HCT116 (cell line): ENCODE measurements around the gene ZNF804B. TPM values are rescaled to one million over a fixed set of nuclear protein-coding genes. Genes with fewer than 3 reads are reported as not detected.

ENCODE experiments used
- ATAC-seq: fragments of 200-7000 bp; cut with Tn5 transposase; 2 replicates; pipeline ENCODE4 v1.9.1; 2020; ENCODE audit warnings: mild to moderate bottlenecking, moderate library complexity
- BruUV-seq: library from RNA; stranded (reverse); fragments of 400-500 nt; replicated peaks from 2 replicates; lab custom pipeline; 2021; lab: Mats Ljungman, UMichigan
- CTCF ChIA-PET: fragments of 300-600 bp; sonication (Branson Sonifier 250); formaldehyde crosslinking; loops from one replicate; lab custom pipeline; 2021; ENCODE audit warnings: antibody characterized with exemption; lab: Charles Lee
- POLR2A ChIA-PET: fragments of 300-600, 350-600 bp; sonication (Branson Sonifier 250); formaldehyde crosslinking; loops from one replicate; lab custom pipeline; 2021; ENCODE audit warnings: antibody characterized with exemption; lab: Charles Lee
- RAD21 ChIA-PET, 2 experiments: fragments of 300-600 bp; sonication (Branson Sonifier 250); formaldehyde crosslinking; loops; one replicate each; lab custom pipeline; 2023; ENCODE audit warnings: low total read pairs in 2 of 2; ENCODE audit not compliant: uncharacterized antibody in 2 of 2, unreplicated experiment in 2 of 2, low non-redundant PET in 1 of 2; lab: Charles Lee
- DNase-seq: peaks from one replicate; pipeline ENCODE4 v3.0.0-alpha.2; 2010; ENCODE audit warnings: low read depth, low spot score
- H2AFZ ChIP-seq: fragments of 200-600 bp; shearing (Covaris generic), sonication (generic); 2 replicates; pipeline ENCODE4 v1.6.1; 2017; ENCODE audit warnings: low read depth, mixed run types, mixed read lengths, antibody characterized with exemption, low read length; ENCODE audit not compliant: poor library complexity, severe bottlenecking
- H3K27ac ChIP-seq: 2 replicates; pipeline ENCODE4 v1.5.1; 2012; ENCODE audit warnings: low read depth, low read length
- H3K27me3 ChIP-seq: fragments of 200-600 bp; sonication (generic); 2 replicates; pipeline ENCODE4 v1.6.1; 2016; ENCODE audit warnings: mixed run types, low read length, mixed read lengths; ENCODE audit not compliant: insufficient read depth
- H3K36me3 ChIP-seq, 2 experiments: fragments of 200-500 bp in 1 of 2; fragments of 200-600 bp in 1 of 2; sonication (Bioruptor generic) in 1 of 2; sonication (generic) in 1 of 2; 2 replicates each; pipeline versions ENCODE4 v1.5.1 to v1.6.1; 2014 to 2016; ENCODE audit warnings: low read length in 2 of 2, inconsistent platforms in 1 of 2, mixed read lengths in 1 of 2, mixed run types in 1 of 2; ENCODE audit not compliant: insufficient read depth in 2 of 2, control insufficient read depth in 1 of 2
- H3K4me1 ChIP-seq, 2 experiments: fragments of 200-600 bp in 1 of 2; sonication (generic) in 1 of 2; 2 replicates each; pipeline versions ENCODE4 v1.5.1 to v1.6.1; 2012 to 2017; ENCODE audit warnings: low read length in 2 of 2, inconsistent platforms in 1 of 2, mild to moderate bottlenecking in 1 of 2, mixed read lengths in 1 of 2, mixed run types in 1 of 2, moderate library complexity in 1 of 2; ENCODE audit not compliant: insufficient read depth in 2 of 2, control insufficient read depth in 1 of 2
- H3K4me2 ChIP-seq: fragments of 200-600 bp; sonication (generic); 2 replicates; pipeline ENCODE4 v1.6.1; 2017; ENCODE audit warnings: mixed run types, low read length, mixed read lengths
- H3K4me3 ChIP-seq, 2 experiments: fragments of 200-600 bp in 1 of 2; sonication (generic) in 1 of 2; replicated peaks in 1 of 2; 2 replicates each; pipeline ENCODE4 v1.5.1; 2011 to 2016; ENCODE audit warnings: low read length in 2 of 2, control low read depth in 1 of 2, low read depth in 1 of 2, mild to moderate bottlenecking in 1 of 2, mixed read lengths in 1 of 2, mixed run types in 1 of 2
- H3K79me2 ChIP-seq: fragments of 200-600 bp; sonication (generic); 2 replicates; pipeline ENCODE4 v1.6.1; 2017; ENCODE audit warnings: mild to moderate bottlenecking, mixed run types, low read length, moderate library complexity, mixed read lengths; ENCODE audit not compliant: insufficient read depth
- H3K9ac ChIP-seq: fragments of 200-600 bp; sonication (generic); 2 replicates; pipeline ENCODE4 v1.6.1; 2016; ENCODE audit warnings: low read length, mixed read lengths
- H3K9me2 ChIP-seq: fragments of 200-600 bp; sonication (generic), shearing (Covaris generic); 2 replicates; pipeline ENCODE4 v1.6.1; 2017; ENCODE audit warnings: mixed run types, mild to moderate bottlenecking, moderate library complexity; ENCODE audit not compliant: insufficient read depth
- H3K9me3 ChIP-seq, 2 experiments: fragments of 200-500 bp in 1 of 2; fragments of 200-600 bp in 1 of 2; sonication (Bioruptor generic) in 1 of 2; sonication (generic) in 1 of 2; 2 replicates each; pipeline ENCODE4 v1.6.1; 2014 to 2017; ENCODE audit warnings: low read length in 2 of 2, mixed read lengths in 2 of 2, inconsistent platforms in 1 of 2, low read depth in 1 of 2, mild to moderate bottlenecking in 1 of 2, mixed run types in 1 of 2, moderate library complexity in 1 of 2; ENCODE audit not compliant: control insufficient read depth in 1 of 2, insufficient read depth in 1 of 2
- H4K20me1 ChIP-seq: fragments of 200-600 bp; sonication (generic), shearing (Covaris generic); 2 replicates; pipeline ENCODE4 v1.6.1; 2017; ENCODE audit warnings: mixed run types, mild to moderate bottlenecking, moderate library complexity; ENCODE audit not compliant: insufficient read depth
- ATF3 ChIP-seq: IDR thresholded peaks from 2 replicates; pipeline ENCODE4 v1.6.1; 2012
- CTCF ChIP-seq, 3 experiments: fragments of 200-600 bp in 1 of 3; sonication (generic) in 1 of 3; IDR thresholded peaks in 2 of 3; conservative IDR thresholded peaks in 1 of 3; 2 replicates each; pipeline ENCODE4 v1.5.1; 2012 to 2017; ENCODE audit warnings: low read depth in 2 of 3, low read length in 2 of 3, antibody characterized with exemption in 1 of 3, borderline replicate concordance in 1 of 3, control low read depth in 1 of 3, mild to moderate bottlenecking in 1 of 3, mixed read lengths in 1 of 3, mixed run types in 1 of 3, moderate library complexity in 1 of 3; ENCODE audit not compliant: insufficient read depth in 1 of 3
- EZH2 ChIP-seq: fragments of 200-600 bp; sonication (generic); IDR thresholded peaks from 2 replicates; pipeline ENCODE4 v1.6.1; 2017; ENCODE audit warnings: antibody characterized with exemption, mixed run types
- EZH2phosphoT487 ChIP-seq: fragments of 200-600 bp; IDR thresholded peaks from 2 replicates; pipeline ENCODE4 v1.6.1; 2018; ENCODE audit warnings: antibody characterized with exemption, borderline replicate concordance
- SRF ChIP-seq: IDR thresholded peaks from 2 replicates; pipeline ENCODE4 v1.6.1; 2012; ENCODE audit warnings: low read depth
- ZBTB33 ChIP-seq: IDR thresholded peaks from 2 replicates; pipeline ENCODE4 v1.6.1; 2011; ENCODE audit warnings: mild to moderate bottlenecking, low read length, moderate library complexity; ENCODE audit not compliant: insufficient replicate concordance; ENCODE audit errors: extremely low read depth
- intact Hi-C: fragments of 100-400 bp; cut with micrococcal nuclease; formaldehyde crosslinking; loops from 2 replicates; pipeline ENCODE4 v1.10.0; 2022
- total RNA-seq: library from RNA; stranded (reverse); gene quantifications from one replicate; pipeline ENCODE4 v1.2.1, GENCODE V29; 2021; ENCODE audit not compliant: unreplicated experiment

ZNF804B gene
- total RNA-seq, 1 experiment from 2014 or later: not detected

GRCh38 chr7:89017695-89018094 lies 258.2 kb downstream of the ZNF804B start:
- H3K9me3 ChIP-seq: no peaks in the 10 kb centered on the region; a peak in 1 of 4 replicates
- no peaks in the 10 kb centered on the region for H3K27me3 ChIP-seq
- H3K4me3 ChIP-seq: no peak overlapping the region
- RAD21 ChIA-PET: no interaction called here
- H3K27ac ChIP-seq: no peak overlapping the region
- TF ChIP-seq ZBTB33: no peak
- TF ChIP-seq EZH2phosphoT487: no peak
- TF ChIP-seq EZH2: no peak
- TF ChIP-seq ATF3: no peak
- TF ChIP-seq CTCF (IDR thresholded peaks at IDR 0.05 in 2 of 3, conservative IDR thresholded peaks at IDR 0.05 in 1 of 3; ENCODE audit: borderline replicate concordance in 1 of 3, insufficient read depth in 1 of 3, low read depth in 2 of 3, low read length in 2 of 3): no peak
- TF ChIP-seq SRF: no peak
- POLR2A ChIA-PET: interaction anchor here (1.2 kb wide), 1 partner anchor 25 kb away, joined by 3 read pairs; no protein-coding TSS in a partner anchor
- BruUV-seq: no TSS peak
- no peak for ATAC-seq
- intact Hi-C loops: no loop called here
- DNase-seq: no peak
- H3K79me2 ChIP-seq: no peaks in the 10 kb centered on the region
- CTCF ChIA-PET: no interaction called here
- H3K4me1 ChIP-seq: no peaks in the 10 kb centered on the region
- H3K36me3 ChIP-seq: no peaks in the 10 kb centered on the region
- no peak overlapping the region for H3K9ac ChIP-seq
- H4K20me1 ChIP-seq: no peaks in the 10 kb centered on the region
- no peaks in the 10 kb centered on the region for H3K9me2 ChIP-seq
- H2AFZ ChIP-seq: no peak overlapping the region
- no peak overlapping the region for H3K4me2 ChIP-seq
